ENCODE data around the gene GNPTG. TPM values are rescaled to one million over a fixed set of nuclear protein-coding genes. Genes with fewer than 3 reads are reported as not detected.

GNPTG gene
- total RNA-seq, 1 donor from 2014 or later = 67.6 TPM

DNA sequence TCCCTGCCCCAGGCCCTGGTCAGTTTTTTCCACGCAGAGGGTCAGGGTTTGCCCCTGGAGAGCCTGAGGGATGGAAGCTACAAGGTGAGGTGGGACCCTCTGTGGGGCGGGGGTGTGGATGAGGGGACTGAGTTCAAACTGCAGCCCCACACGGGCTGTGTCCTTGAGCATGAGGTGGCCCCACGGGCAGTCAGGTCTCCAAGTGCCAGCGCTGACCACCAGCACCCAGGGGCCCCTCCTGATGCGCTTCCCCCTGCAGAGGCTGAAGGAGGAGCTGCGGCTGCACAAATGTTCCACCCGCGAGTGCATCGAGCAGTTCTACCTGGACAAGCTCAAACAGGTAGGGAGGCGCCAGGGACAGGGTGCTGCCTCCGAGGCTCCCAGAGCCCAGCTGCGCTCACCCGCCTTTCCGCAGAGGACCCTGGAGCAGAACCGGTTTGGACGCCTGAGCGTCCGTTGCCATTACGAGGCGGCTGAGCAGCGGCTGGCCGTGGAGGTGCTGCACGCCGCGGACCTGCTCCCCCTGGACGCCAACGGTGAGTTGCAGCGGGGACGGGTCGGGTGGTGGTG lies 4.4 kb upstream of the GNPTG start:
- DNase-seq (ENCODE audit: low spot score) = no peak

DNA sequence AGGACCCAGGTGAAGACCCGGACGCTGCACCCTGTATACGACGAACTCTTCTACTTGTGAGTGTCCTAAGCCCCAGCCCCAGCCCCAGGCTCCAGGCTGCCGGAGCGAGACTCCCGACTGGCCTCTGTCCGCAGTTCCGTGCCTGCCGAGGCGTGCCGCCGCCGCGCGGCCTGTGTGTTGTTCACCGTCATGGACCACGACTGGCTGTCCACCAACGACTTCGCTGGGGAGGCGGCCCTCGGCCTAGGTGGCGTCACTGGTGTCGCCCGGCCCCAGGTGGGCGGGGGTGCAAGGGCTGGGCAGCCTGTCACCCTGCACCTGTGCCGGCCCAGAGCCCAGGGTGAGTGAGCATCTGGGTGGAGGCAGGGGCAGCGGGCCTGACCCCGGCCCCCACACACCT lies 3.8 kb upstream of the GNPTG start:
- DNase-seq (ENCODE audit: low spot score) = no peak

DNA sequence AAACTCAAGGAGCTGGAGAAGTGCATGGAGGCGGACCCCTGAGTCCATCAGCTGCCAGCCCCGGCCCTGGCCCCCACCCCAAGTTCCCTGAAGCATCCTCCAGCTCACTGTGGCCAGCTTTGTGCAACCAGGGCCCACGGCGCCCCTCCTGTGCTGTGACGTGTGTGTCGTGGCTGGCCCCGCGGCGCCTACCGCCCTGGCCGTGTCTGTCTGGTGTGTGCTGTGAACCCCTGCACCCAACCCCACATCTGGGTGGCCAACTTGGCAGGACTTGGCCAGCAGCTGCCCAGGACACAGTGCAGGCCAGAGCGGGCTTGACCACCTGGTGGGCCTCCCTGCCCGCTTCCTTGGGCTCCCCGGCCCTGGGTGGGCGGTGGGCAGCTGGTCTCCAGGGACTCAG lies 3.3 kb upstream of the GNPTG start:
- no peak for DNase-seq (ENCODE audit: low spot score)

DNA sequence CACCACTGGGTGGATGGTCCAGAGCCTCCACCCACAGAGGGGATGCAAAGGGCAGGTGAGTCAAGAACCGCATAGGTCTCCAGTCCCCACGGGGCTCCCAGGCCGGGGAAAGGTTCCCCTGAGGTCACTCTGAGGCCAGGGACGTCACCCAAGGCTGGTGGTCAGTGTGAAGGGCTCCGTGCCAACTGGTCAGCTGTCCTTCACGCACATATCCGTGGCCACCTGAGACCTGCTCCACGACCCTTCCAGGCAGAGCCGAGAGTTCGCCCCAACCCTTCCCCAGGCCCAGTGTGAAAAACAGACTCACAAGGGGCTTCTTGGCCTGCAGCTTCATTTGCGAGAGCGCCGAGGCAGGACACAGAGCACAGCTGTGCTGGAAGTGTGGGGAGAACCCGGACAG lies 2.8 kb upstream of the GNPTG start:
- no peak for DNase-seq (ENCODE audit: low spot score)

DNA sequence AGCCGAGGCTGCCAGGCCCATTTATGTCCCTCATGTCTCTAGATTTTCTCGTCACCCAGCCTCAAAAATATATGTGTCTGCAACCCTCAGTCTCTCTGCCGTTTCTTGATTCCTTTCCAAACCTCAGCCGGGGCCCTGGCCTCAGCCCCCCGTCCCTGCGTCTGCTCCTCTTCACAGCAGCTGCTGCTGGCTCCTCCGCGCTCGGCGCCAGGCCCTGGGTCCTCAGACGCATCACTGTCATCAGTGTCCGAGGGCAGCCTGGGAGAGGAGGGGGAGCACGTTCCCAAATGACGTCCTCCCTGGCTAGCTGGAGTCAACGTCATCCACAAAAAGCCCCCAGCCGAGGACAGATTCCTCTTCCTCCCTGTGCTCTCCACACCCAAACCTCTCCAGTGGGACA lies 2.4 kb upstream of the GNPTG start:
- no peak for DNase-seq (ENCODE audit: low spot score)

DNA sequence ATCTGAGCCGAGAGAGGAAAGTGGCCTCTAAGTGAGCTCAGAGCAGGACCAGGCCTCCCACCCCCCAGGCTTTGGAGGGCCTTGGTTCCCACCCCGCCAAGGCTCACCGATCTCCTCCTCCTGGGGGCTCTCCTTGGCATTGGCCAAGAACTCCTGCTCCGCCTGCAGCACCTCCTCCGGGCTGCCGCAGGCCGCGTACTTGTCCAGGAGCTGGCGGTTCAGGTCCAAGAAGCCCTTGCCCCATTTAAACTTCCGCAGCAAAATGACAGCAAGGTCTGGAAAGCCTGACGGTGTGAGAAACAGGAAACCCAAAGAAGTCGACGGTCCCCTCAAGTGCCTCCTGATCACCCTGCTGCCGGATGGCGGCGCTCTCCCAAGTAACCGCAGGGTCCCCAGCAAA lies 1.8 kb upstream of the GNPTG start:
- DNase-seq (ENCODE audit: low spot score) = no peak

DNA sequence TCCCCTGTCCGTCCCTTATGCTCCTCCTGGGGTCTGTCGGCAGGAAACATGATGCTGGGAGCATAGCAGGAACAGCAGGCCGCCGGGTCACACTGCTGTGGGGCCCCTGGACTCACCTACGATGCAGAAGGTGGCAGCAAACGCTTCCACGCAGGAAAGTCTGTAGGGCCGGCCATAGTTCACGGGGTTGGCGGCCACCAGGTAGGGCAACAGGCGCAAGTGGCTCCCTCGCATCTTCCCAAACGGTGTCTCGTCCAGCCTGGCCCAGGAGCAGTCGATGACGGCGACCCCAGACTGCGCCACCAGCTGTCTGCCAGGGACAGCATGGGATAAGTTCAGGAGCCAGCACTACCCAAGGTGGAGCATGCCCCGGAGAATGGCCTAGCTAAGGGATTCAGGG lies 1.0 kb upstream of the GNPTG start:
- DNase-seq (ENCODE audit: low spot score) = no peak

DNA sequence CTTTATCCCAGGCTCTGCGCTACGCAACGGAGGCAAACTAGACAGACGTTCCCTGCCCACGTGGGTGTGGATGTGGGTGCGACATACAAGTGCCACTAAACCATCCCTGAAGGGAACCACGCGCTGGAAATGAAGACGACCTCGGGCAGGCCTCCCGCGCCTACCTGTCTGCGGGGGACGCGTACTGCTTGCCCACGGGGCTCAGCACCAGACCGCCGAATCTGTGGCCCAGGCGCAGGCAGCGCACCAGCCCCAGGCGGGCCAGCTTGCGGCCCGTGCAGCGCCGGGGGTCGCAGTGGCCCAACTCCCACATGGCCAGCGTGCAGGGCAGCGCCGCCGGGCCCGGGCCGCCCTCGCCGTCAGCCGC lies 533 bp upstream of the GNPTG start:
- DNase-seq (ENCODE audit: low spot score) = no peak

DNA sequence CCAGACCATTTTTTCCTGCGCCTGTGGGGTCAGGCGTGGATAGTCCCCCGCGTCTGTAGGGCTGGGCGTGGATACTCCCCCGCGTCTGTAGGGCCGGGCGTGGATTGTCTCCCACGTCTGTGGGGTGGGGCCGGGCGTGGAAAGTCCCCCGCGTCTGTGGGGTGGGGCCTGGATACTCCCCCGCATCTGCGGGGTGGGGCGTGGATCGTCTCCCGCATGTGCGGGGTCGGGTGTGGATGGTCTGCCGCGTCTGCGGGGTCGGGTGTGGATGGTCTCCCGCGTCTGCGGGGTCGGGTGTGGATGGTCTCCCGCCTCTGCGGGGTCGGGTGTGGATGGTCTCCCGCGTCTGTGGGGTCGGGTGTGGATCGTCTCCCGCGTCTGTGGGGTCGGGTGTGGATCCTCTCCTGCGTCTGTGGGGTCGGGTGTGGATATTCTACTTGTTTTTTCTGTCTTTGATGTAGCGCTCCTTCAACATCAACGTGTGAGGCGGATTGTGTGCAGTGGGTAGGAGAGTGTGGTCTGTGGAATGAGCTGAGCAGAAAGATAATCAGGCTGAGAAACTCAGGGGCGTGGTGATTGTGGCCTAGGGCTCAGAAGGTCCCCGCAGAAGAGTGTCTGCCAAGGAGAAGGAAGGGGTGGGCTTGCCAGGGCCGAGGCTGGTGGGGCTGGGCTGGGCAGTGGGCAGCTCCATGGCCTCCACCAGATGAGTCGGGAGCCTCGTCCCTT lies 3.2 kb downstream of the GNPTG start:
- no peak for DNase-seq (ENCODE audit: low spot score)

DNA sequence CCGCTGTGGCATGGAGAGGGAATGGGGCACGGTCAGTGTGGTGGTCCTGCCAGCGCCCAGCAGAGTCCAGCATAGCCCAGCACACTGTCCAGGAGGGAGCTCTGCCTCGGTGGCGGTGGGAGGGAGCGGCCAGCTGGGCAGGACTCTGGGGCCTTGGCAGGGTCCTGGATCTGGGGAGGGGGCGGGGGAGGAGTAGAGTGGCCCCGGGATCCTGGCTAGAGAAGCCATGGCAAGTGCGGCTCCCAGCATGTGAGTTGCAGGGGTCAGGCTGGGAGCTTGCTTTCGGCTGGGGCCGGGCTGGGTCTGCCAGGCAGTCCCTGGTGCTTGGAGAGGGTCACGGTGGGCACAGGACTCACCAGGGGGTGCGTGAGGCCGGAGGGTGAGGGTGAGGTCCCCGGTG lies 3.9 kb downstream of the GNPTG start:
- no peak for DNase-seq (ENCODE audit: low spot score)

DNA sequence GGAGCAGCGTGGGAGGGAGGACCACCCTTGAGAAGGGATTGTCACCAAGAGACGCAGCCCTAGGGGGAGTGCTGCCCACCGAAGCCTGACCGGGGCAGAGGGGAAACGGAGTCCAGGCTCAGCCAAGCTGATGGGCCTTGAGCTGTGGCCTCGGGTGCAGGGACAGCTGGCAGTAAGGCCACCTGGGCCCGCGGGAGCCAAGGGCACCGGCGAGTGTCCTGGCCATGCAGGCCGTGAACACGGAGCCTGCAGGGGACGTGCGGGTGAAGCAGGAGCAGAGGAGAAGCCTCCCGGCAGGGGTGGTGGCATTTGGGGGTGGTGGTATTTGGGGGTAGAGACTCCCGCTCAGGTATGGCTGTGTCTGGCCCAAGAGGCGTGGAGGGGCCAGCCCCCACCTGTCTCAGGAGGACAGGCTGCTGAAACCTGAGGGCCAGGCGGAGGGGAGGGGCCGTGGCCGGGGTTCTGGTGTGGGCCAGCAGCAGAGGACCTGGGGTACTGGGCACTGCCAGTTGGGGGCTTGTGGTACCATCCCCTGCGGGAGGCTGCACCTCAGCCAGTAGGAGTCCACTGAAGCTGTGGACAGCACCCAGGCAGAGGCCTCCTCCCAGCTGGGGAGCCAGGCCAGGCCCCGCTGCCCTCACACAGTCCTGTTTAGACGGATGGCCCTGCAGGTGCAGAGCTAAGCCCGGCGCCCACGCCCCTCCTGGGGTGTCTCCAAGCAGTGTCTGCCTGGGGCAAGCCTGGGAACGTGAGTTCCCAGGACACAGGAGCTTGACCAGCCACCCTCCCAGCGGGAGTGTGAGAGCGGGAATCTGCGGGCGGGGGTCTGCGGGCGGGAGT lies 4.5 kb downstream of the GNPTG start:
- no peak for DNase-seq (ENCODE audit: low spot score)

DNA sequence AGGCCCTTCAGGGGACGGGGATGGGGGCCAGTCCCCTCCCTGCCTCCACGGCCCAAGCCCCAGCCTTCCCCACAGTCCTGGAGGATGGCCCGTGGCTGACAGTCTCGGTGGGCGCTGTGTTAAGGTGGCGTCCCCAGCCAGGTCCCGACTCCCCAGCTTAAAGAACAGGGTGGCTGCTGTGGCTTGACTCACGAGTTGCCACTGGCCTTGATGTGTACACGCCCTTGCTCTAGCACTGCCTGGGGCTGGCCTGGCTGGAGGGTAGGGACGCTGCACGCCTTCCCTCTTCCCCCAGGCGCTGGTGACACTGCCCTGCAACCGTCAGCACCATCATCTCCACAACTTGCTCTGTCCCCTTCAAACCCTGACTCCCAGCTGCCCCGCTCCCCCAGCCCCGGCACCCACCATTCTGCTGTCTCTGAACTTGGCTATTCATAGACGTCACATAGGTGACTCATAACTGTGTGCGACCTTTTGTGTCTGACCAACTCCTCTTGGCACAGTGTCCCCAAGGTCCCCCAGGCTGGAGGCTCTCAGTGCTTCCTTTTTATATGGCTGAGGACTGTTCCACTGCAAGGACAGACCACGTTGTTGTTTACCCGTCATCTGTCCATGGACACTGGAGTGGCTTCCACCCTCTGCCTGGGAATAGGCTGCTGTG lies 6.3 kb downstream of the GNPTG start:
- DNase-seq (ENCODE audit: low spot score) = no peak

DNA sequence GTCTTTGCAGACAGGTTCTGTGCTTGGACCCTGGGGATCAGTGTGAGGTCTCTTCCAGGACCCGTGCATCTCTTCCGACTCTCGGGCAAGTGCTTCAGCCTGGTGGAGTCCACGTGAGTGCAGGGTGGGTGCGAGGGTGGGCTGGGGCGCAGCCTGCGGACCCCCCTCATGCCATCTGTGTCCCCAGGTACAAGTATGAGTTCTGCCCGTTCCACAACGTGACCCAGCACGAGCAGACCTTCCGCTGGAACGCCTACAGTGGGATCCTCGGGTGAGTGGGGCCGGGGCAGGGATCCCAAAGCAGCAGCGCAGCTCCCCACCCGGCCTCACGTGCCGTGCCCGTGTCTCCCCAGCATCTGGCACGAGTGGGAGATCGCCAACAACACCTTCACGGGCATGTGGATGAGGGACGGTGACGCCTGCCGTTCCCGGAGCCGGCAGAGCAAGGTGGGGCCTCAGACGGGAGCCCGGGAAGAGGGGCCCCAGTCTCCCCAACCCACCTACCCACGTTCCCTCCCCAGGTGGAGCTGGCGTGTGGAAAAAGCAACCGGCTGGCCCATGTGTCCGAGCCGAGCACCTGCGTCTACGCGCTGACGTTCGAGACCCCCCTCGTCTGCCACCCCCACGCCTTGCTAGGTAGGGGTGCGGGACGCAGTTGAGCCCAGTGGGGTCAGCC lies 10.1 kb downstream of the GNPTG start:
- DNase-seq (ENCODE audit: low spot score) = no peak

DNA sequence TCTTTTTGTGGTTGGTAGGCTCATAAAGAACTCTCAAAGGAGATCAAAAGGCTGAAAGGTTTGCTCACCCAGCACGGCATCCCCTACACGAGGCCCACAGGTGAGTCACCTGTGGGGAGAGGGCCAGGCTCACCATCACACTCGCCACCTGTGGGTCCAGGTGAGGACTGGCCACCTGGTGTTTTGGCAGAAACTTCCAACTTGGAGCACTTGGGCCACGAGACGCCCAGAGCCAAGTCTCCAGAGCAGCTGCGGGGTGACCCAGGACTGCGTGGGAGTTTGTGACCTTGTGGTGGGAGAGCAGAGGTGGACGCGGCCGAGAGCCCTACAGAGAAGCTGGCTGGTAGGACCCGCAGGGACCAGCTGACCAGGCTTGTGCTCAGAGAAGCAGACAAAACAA lies 11.1 kb downstream of the GNPTG start:
- DNase-seq (ENCODE audit: low spot score) = no peak

DNA sequence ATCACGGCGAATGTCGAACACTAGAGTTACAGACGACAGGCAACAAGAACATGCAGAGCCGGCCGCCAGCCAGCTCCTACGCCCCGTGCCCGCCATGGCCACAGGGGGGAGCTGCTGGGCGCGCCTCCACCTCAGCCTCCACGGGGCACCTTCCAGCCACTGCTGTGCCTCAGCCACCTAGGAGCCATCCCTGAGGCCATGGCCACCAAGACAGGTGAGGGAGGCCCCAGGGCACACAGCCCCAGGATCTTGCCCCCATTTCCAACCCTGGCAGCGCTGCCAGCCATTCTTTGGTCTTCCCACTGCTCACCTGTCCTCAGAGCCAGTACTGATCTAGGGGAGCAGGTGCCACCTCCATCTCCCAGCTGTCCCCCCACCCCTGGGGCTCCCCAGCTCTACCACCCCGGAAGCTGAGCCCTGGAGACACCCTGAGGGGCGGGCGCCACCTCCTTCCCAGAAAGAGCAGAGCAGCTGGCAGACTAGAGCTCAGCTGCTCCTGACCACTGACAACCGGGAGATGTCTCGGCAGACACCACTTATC lies 11.8 kb downstream of the GNPTG start:
- no peak for DNase-seq (ENCODE audit: low spot score)

DNA sequence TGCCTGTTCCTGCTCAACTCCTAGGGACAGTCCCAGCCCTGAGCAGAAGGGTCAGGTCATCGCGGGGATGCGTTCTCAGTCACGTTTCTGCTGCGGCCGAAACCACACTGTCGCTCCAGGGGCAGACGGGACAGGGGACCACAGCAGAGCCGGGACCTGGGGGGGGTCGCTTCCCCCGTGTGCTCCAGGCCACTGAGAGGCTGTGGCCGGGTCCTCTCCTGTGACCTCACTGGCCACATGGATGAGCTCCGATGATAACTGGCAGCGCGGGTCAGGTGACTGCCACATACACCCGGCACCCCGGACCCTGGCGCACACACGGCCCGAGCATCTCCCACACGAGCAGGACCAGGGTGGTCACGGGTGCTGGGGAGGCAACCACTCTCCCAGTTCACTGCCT lies 12.8 kb downstream of the GNPTG start:
- DNase-seq (ENCODE audit: low spot score) = no peak

DNA sequence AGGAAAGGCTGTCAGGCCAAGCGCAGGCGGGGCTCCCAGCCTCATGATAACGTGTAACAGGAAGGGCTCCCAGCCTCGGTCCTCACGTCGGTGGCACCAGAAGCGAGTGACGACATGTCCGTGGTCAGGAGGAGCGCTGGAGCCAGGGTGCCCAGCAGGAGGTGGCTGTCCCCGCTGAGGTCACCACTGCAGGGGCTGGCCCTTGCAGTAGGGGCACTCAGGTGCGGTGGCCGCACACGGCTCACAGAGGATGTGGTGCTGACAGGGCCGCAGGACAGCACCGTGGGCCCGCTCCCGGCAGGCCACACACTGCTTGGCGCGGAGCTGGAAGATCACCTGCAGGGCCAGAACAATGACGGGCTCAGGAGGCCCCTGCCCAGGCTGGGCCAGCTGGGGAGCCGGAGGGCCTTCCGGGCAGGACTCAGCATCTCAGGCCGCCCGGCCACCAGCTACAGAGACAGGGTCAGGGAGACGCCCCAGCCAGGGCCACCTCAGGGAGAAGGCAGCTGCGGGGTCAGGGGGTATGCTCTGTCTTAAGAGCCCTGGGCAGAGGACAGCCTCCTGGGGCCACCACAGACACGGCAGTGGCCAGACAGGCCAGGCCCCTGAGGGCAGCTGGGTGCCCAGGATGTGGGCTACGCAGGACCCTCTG lies 14.5 kb downstream of the GNPTG start:
- DNase-seq (ENCODE audit: low spot score) = no peak

DNA sequence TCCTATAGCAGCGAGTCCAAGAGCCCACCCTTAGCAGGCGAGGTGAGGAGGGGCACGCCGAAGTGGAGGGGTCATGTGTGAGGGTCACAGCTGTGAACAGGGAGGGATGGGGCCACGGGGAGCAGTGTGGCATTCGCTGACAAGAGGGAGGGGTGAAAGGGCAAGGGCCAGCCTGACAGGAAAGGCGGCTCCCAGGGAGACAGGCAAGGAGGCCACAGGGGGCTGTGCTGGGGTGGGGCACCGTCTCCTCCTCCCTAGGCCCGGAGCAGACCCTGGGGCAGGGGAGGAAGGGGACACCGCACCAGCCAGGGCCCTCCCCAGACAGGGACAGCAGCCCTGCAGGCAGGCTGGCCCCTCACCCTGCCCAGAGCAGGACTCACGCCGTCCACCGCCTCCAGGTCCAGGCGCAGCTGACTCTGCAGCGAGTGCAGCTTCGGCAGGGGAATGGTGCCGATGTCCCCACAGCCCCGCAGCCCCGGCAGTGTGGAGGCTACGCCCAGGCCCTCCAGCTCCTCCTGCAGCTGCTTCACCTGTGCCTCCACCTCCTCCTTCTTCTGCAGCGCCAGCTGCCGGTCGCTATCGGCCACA lies 15.1 kb downstream of the GNPTG start:
- DNase-seq (ENCODE audit: low spot score) = no peak

DNA sequence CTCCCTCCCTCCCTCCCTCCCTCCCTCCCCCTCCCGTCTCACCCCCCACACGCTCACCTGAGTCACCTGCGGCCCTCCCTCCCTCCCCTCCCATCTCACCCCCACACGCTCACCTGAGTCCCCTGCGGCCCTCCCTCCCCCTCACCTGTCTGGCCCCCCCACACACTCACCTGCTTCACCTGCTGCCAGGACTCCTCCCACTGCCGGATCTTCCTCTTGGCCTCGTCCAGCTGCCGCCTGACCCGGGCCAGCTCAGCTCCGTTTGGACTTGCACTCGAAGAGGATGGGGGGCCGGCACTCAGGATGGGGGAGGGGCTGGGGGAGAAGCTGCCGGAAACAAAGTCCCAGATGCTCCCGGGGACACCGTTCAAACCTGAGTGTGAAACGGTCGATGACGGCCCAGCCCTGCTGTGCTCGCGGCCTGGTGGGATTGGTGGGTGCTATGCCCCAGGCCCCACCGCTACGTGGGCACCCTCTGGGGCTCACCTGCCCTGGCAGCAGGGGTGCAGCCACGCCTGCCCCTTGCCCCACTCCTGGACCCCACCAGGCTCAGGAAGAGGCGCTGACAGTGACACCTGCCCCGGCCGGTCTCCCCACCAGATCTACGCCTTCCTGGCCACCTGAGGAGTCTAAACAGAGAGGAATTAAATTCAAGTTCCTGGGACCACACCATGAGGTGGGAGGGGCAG lies 15.9 kb downstream of the GNPTG start:
- DNase-seq (ENCODE audit: low spot score) = no peak

All from ureter (tissue), 1 donor.